Ishikawa (cell line): ENCODE data around the gene CA10.

Source experiments
- CEBPB ChIP-seq: IDR thresholded peaks from 2 replicates; pipeline ENCODE4 v1.6.1; 2012
- CREB1 ChIP-seq: IDR thresholded peaks from 2 replicates; pipeline ENCODE4 v1.6.1; 2012; ENCODE audit warnings: low read depth
- EGR1 ChIP-seq: IDR thresholded peaks from 2 replicates; pipeline ENCODE4 v1.6.1; 2012
- EP300 ChIP-seq: IDR thresholded peaks from 2 replicates; pipeline ENCODE4 v1.6.1; 2012; ENCODE audit warnings: borderline replicate concordance
- FOXM1 ChIP-seq: IDR thresholded peaks from 2 replicates; pipeline ENCODE4 v1.6.1; 2012; ENCODE audit warnings: low read depth, borderline replicate concordance
- NFIC ChIP-seq: IDR thresholded peaks from 2 replicates; pipeline ENCODE4 v1.6.1; 2012
- RAD21 ChIP-seq: IDR thresholded peaks from 2 replicates; pipeline ENCODE4 v1.6.1; 2012; ENCODE audit warnings: low read depth
- REST ChIP-seq: IDR thresholded peaks from 2 replicates; pipeline ENCODE4 v1.6.1; 2012; ENCODE audit warnings: low read depth, mild to moderate bottlenecking
- TAF1 ChIP-seq: IDR thresholded peaks from 2 replicates; pipeline ENCODE4 v1.6.1; 2012; ENCODE audit warnings: low read depth, mild to moderate bottlenecking
- TCF12 ChIP-seq: IDR thresholded peaks from 2 replicates; pipeline ENCODE4 v1.6.1; 2012; ENCODE audit warnings: low read depth
- TEAD4 ChIP-seq: IDR thresholded peaks from 2 replicates; pipeline ENCODE4 v1.6.1; 2012
- YY1 ChIP-seq: IDR thresholded peaks from 2 replicates; pipeline ENCODE4 v1.6.1; 2012; ENCODE audit warnings: low read depth
- ZBTB7A ChIP-seq: IDR thresholded peaks from 2 replicates; pipeline ENCODE4 v1.6.1; 2012; ENCODE audit warnings: low read depth
- TF ChIP-seq, protein P1 (sequence below): IDR thresholded peaks from 2 replicates; pipeline ENCODE4 v1.6.1; 2012
- TF ChIP-seq, protein P2 (sequence below): IDR thresholded peaks from 2 replicates; pipeline ENCODE4 v1.6.1; 2012

Gene CA10

GRCh38 chr17:51995797-51996403, 162.6 kb downstream of the CA10 start:
- TF ChIP-seq CREB1 (no peak), RAD21 (no peak), REST (no peak), TAF1 (no peak), FOXM1 (no peak), ZBTB7A (no peak), TEAD4 (no peak), EP300 (no peak), CEBPB (no peak), YY1 (no peak), EGR1 (no peak), TCF12 (no peak), NFIC (no peak)
- TF ChIP-seq, protein P1, sequence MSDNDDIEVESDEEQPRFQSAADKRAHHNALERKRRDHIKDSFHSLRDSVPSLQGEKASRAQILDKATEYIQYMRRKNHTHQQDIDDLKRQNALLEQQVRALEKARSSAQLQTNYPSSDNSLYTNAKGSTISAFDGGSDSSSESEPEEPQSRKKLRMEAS: no peak
- TF ChIP-seq, protein P2, sequence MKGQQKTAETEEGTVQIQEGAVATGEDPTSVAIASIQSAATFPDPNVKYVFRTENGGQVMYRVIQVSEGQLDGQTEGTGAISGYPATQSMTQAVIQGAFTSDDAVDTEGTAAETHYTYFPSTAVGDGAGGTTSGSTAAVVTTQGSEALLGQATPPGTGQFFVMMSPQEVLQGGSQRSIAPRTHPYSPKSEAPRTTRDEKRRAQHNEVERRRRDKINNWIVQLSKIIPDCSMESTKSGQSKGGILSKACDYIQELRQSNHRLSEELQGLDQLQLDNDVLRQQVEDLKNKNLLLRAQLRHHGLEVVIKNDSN: no peak

DNA sequence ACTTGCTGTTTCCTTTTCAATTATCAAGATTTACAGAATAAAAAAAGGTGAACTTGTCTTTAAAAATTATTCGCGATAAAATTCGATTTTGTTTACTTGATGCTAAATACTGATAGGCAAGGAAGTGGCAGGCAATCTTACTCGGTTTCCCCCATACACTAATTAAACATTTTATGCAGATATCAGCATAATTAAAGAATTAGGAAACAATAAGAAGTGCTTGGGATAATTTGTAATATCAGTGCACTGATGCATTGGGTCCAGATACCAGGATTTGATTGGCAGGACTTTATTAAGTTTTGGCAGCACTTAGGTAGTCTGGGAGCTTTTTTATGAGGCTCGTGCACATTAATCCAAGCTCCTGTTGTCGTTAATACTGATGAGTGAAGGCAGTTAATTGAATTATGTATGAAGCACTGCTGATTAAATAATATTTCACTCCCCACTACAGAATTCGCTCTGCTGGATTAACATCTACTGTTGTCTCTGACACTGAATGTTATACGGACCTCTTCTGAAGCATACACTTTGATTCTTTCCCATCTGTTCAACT, 165.6 kb downstream of the CA10 start:
- TF ChIP-seq, protein P1: no peak
- TF ChIP-seq YY1 (no peak), EGR1 (no peak), TEAD4 (no peak), CEBPB (no peak)

GRCh38 chr17:51971121-51971520, 187.4 kb downstream of the CA10 start:
- TF ChIP-seq EGR1 (no peak), RAD21 (no peak), REST (no peak), TAF1 (no peak), ZBTB7A (no peak), CEBPB (no peak), TEAD4 (no peak), YY1 (no peak), FOXM1 (no peak), NFIC (no peak), CREB1 (no peak), TCF12 (no peak), EP300 (no peak)
- TF ChIP-seq, protein P1: no peak
- TF ChIP-seq, protein P2: no peak

DNA sequence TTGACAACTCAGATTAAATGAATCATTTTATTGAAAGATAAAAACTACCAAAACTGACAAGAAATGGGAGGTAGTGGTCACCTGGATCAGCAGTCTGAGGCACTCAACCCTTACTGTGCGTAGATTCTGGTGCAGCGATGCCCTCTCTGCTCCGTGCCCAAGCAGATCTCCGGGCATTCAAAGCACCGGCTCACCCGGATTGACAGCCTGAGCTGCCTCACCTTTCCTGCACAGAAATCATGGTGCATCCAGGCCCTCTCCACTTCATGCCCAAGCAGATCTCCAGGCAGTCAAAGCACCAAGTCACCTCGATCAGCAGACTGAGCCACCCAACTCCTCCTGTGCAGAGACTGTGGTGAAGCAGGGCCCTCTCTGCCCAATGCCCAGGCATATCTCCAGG, 196.8 kb downstream of the CA10 start:
- TF ChIP-seq ZBTB7A (no peak), YY1 (no peak)
- TF ChIP-seq, protein P1: no peak

DNA sequence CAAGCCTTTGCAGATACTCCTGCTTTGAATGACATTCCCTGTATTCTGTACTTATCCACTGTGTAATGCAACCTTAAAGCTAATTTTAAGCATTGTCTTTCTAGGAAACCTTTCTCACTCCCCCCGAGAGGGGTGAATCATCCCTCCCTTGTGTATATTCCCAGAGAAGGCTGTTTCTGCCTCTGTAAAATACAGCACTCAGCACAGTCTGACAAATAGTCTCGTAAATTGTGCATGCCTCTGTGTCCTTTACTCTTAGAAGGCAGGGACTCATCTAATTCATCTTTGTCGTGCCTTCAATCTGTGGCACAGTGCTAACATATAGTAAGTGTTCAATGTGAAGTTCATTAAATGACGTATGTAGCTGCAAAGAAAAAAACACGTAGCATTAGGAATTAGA, 200.7 kb downstream of the CA10 start:
- TF ChIP-seq CREB1: no peak
- TF ChIP-seq, protein P1: no peak
- no peak for TF ChIP-seq RAD21
- no peak for TF ChIP-seq NFIC
- no peak for TF ChIP-seq FOXM1
- TF ChIP-seq, protein P2: no peak
- TF ChIP-seq TAF1: no peak
- no peak for TF ChIP-seq EGR1
- no peak for TF ChIP-seq REST
- TF ChIP-seq EP300: no peak
- TF ChIP-seq YY1: no peak
- TF ChIP-seq CEBPB: no peak
- no peak for TF ChIP-seq ZBTB7A
- no peak for TF ChIP-seq TCF12
- no peak for TF ChIP-seq TEAD4
